Measurements from ENCODE around the gene DEPDC5.
"Not testable (repeated sequence)": the region's sequence is repeated elsewhere in the genome, so short reads cannot be mapped to it uniquely, and the experiment has no call there.

Gene DEPDC5

DNA sequence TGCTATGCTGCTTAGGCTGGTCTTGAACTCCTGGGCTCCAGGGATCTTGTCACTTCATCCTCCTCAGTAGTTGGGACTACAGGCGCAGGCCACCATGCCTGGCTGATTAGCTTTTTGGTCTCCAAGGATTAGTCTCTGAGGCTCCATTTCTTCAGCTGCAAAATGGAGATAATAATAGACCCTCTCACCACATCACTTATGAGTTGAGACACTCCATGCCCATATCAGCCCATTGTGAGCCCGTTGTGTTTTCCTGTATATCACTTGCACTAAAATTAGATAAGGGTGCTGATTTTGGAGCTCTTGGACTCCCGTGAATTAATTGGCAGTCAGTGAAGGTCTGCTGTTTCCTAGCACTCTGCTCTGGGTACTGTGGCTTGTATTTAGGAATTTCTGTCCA is 36.0 kb downstream of the DEPDC5 start:
- Histone ChIP-seq H3K4me3 (ENCODE audit: low read depth in 1 of 2, low read length in 2 of 2) (no peak overlapping the region), H3K27me3 (ENCODE audit: low read depth, low read length) (no peaks in the 10 kb centered on the region), H3K9me3 (ENCODE audit: control insufficient read depth in 1 of 2, low read length in 2 of 2) (no peaks in the 10 kb centered on the region), H3K4me1 (ENCODE audit: control insufficient read depth in 1 of 2, insufficient read depth in 2 of 2, low read length in 2 of 2) (no peaks in the 10 kb centered on the region), H3K27ac (ENCODE audit: low read length) (no peak overlapping the region), H3K36me3 (ENCODE audit: control insufficient read depth in 1 of 2, insufficient read depth in 2 of 2, low read length in 2 of 2) (peaks cover 7 to 25% of the 10 kb centered on the region in 2 donors)

DNA sequence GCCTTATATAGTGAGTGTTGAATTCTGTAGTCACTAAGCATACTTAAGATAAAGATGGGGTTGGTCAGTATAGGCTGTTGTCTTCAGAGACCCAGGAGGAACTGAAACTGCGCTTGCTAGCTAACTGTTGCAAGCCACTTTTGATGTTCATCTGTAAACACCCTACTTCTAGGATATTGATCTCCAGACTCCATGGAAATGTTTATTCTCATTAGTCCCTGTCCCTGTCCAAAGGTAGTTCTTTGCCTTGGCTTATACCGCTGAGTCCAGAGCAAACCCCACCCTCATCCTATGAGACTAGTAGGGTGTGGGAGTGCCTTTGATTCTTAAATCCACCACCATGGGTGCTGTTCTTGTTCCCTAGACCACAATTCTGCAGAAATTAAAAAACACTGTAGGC is 36.4 kb downstream of the DEPDC5 start:
- H3K27me3 ChIP-seq (ENCODE audit: low read depth, low read length) = no peaks in the 10 kb centered on the region
- no peak overlapping the region for H3K27ac ChIP-seq (ENCODE audit: low read length)
- peaks cover 3 to 24% of the 10 kb centered on the region in 2 donors for H3K36me3 ChIP-seq (ENCODE audit: control insufficient read depth in 1 of 2, insufficient read depth in 2 of 2, low read length in 2 of 2)
- no peak overlapping the region for H3K4me3 ChIP-seq (ENCODE audit: low read depth in 1 of 2, low read length in 2 of 2)
- H3K9me3 ChIP-seq (ENCODE audit: control insufficient read depth in 1 of 2, low read length in 2 of 2) = no peaks in the 10 kb centered on the region
- no peaks in the 10 kb centered on the region for H3K4me1 ChIP-seq (ENCODE audit: control insufficient read depth in 1 of 2, insufficient read depth in 2 of 2, low read length in 2 of 2)

DNA sequence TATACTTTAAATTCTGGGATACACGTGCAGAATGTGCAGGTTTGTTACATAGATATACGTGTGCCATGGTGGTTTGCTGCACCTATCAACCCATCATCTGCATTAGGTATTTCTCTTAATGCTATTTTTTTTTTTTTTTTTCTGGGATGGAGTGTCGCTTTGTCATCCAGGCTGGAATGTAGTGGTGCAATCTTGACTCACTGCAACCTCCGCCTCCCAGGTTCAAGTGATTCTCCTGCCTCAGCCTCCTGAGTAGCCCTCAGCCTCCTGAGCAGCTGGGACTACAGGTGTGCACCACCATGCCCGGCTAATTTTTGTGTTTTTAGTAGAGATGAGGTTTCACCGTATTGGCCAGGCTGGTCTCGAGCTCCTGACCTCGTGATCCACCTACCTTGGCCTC is 45.5 kb downstream of the DEPDC5 start:
- H3K4me1 ChIP-seq (ENCODE audit: control insufficient read depth in 1 of 2, insufficient read depth in 2 of 2, low read length in 2 of 2); H3K27ac ChIP-seq (ENCODE audit: low read length); H3K27me3 ChIP-seq (ENCODE audit: low read depth, low read length); H3K9me3 ChIP-seq (ENCODE audit: control insufficient read depth in 1 of 2, low read length in 2 of 2); H3K4me3 ChIP-seq (ENCODE audit: low read depth in 1 of 2, low read length in 2 of 2): not testable (repeated sequence)
- peaks cover 34 to 58% of the 10 kb centered on the region in 2 donors for H3K36me3 ChIP-seq (ENCODE audit: control insufficient read depth in 1 of 2, insufficient read depth in 2 of 2, low read length in 2 of 2)

DNA sequence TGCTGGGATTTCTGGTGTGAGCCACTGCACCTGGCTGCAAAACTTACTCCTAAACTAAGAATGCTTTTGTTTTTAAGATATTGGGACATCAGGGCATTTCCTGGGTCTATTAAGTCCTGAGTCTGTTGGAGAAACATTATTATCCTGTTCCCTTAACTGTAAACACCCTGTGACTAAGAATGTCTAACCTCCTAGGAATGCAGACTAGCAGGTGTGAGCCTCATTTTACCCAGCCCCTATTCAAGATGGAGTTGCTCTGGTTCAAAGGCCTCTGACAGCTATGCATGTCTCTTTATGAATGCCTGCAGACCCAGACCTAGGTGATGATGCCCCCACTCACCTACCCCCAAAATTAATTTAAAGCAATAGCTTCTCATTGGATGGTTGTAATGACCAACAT is 46.2 kb downstream of the DEPDC5 start:
- Histone ChIP-seq H3K4me1 (ENCODE audit: control insufficient read depth in 1 of 2, insufficient read depth in 2 of 2, low read length in 2 of 2) (no peaks in the 10 kb centered on the region), H3K27ac (ENCODE audit: low read length) (no peak overlapping the region), H3K27me3 (ENCODE audit: low read depth, low read length) (no peaks in the 10 kb centered on the region), H3K9me3 (ENCODE audit: control insufficient read depth in 1 of 2, low read length in 2 of 2) (no peaks in the 10 kb centered on the region), H3K36me3 (ENCODE audit: control insufficient read depth in 1 of 2, insufficient read depth in 2 of 2, low read length in 2 of 2) (peaks cover 38 to 60% of the 10 kb centered on the region in 2 donors), H3K4me3 (ENCODE audit: low read depth in 1 of 2, low read length in 2 of 2) (no peak overlapping the region)

DNA sequence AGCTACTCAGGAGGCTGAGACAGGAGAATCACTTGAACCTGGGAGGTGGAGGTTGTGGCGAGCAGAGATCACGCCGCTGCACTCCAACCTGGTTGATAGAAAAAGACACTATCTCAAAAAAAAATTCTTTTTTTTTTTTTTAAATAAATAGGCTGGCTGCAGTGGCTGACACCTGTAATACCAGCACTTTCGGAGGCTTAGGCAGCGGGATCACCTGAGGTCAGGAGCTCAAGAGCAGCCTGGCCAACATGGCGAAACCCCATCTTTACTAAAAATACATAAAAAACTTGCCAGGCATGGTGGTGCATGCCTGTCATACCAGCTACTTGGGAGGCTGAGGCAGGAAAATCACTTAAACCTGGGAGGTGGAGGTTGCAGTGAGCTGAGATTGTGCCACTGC is 47.0 kb downstream of the DEPDC5 start:
- H3K27ac ChIP-seq (ENCODE audit: low read length); H3K27me3 ChIP-seq (ENCODE audit: low read depth, low read length); H3K4me1 ChIP-seq (ENCODE audit: control insufficient read depth in 1 of 2, insufficient read depth in 2 of 2, low read length in 2 of 2); H3K4me3 ChIP-seq (ENCODE audit: low read depth in 1 of 2, low read length in 2 of 2); H3K9me3 ChIP-seq (ENCODE audit: control insufficient read depth in 1 of 2, low read length in 2 of 2): not testable (repeated sequence)
- peaks cover 46 to 66% of the 10 kb centered on the region in 2 donors for H3K36me3 ChIP-seq (ENCODE audit: control insufficient read depth in 1 of 2, insufficient read depth in 2 of 2, low read length in 2 of 2)

DNA sequence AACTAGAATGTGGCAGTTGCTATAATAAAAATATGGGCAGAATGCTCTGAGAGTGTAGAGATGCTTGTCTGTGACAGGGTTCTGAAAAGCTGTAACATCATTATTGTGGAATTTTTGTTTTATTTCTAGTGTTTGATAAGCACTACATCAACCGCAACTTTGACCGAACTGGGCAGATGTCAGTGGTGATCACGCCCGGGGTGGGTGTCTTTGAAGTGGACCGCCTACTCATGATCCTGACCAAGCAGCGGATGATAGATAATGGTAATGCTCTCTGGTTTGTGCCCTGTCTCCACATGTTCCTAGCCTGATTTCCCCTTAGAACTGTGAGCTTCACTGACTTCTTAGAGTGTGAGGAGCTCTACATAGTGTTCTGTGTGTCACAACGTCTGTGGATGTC is 48.8 kb downstream of the DEPDC5 start:
- H3K27ac ChIP-seq (ENCODE audit: low read length) = no peak overlapping the region
- peaks cover 51 to 73% of the 10 kb centered on the region in 2 donors for H3K36me3 ChIP-seq (ENCODE audit: control insufficient read depth in 1 of 2, insufficient read depth in 2 of 2, low read length in 2 of 2)
- no peaks in the 10 kb centered on the region for H3K27me3 ChIP-seq (ENCODE audit: low read depth, low read length)
- no peaks in the 10 kb centered on the region for H3K9me3 ChIP-seq (ENCODE audit: control insufficient read depth in 1 of 2, low read length in 2 of 2)
- H3K4me1 ChIP-seq (ENCODE audit: control insufficient read depth in 1 of 2, insufficient read depth in 2 of 2, low read length in 2 of 2) = no peaks in the 10 kb centered on the region
- H3K4me3 ChIP-seq (ENCODE audit: low read depth in 1 of 2, low read length in 2 of 2) = no peak overlapping the region

DNA sequence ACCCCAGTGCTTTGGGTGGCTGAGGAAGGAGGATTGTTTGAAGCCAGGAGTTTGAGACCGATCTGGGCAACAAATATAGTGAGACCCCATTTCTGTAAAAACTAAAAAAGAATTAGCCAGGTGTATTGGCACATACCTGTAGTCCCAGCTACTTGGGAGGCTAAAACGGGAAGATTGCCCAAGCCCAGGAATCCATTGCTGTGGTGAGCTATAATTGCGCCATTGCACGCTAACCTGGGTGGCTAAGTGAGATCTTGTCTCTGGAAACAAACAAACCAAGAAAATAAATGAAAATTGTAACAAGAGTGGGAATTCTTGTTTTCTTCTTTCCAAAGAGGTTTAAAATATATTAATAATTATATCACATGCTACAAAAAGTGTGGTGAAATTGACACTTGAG is 52.9 kb downstream of the DEPDC5 start:
- H3K36me3 ChIP-seq (ENCODE audit: control insufficient read depth in 1 of 2, insufficient read depth in 2 of 2, low read length in 2 of 2) = peaks cover 43 to 81% of the 10 kb centered on the region in 2 donors
- no peaks in the 10 kb centered on the region for H3K27me3 ChIP-seq (ENCODE audit: low read depth, low read length)
- H3K4me1 ChIP-seq (ENCODE audit: control insufficient read depth in 1 of 2, insufficient read depth in 2 of 2, low read length in 2 of 2) = no peaks in the 10 kb centered on the region
- no peak overlapping the region for H3K27ac ChIP-seq (ENCODE audit: low read length)
- H3K4me3 ChIP-seq (ENCODE audit: low read depth in 1 of 2, low read length in 2 of 2) = no peak overlapping the region
- H3K9me3 ChIP-seq (ENCODE audit: control insufficient read depth in 1 of 2, low read length in 2 of 2) = no peaks in the 10 kb centered on the region

DNA sequence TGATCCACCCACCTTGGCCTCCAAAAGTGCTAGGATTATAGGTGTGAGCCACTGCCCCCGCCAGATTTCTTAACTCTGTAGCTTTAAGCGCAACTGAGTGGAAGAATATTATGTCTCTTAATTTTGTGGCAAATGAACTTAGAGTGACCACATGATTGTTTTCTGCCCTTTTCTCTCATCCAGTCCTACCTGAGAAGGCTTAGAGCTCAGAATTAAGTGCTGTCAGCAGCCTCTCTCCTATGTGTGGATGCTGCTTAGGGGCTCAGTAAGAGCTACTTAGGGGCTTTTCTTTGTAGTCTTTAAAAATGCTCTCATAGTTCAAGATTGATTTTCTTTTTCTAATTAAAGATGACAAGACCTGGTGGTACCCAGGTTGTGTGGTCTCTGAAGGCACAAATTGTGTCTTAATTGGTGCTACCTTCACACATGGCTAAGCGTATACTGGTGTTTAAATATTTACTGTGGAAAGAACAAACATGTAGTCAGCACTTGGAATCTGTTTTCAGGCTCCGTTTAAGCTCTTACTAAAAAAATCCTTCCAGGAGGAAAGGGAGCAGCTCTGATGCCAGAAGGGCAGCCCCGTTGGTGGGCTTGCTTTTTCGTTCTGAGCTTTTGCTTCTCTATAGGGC is 59.3 kb downstream of the DEPDC5 start:
- Histone ChIP-seq H3K36me3 (ENCODE audit: control insufficient read depth in 1 of 2, insufficient read depth in 2 of 2, low read length in 2 of 2) (peaks cover 28 to 66% of the 10 kb centered on the region in 2 donors), H3K4me3 (ENCODE audit: low read depth in 1 of 2, low read length in 2 of 2) (no peak overlapping the region), H3K27me3 (ENCODE audit: low read depth, low read length) (no peaks in the 10 kb centered on the region), H3K27ac (ENCODE audit: low read length) (no peak overlapping the region), H3K4me1 (ENCODE audit: control insufficient read depth in 1 of 2, insufficient read depth in 2 of 2, low read length in 2 of 2) (no peaks in the 10 kb centered on the region), H3K9me3 (ENCODE audit: control insufficient read depth in 1 of 2, low read length in 2 of 2) (no peaks in the 10 kb centered on the region)

DNA sequence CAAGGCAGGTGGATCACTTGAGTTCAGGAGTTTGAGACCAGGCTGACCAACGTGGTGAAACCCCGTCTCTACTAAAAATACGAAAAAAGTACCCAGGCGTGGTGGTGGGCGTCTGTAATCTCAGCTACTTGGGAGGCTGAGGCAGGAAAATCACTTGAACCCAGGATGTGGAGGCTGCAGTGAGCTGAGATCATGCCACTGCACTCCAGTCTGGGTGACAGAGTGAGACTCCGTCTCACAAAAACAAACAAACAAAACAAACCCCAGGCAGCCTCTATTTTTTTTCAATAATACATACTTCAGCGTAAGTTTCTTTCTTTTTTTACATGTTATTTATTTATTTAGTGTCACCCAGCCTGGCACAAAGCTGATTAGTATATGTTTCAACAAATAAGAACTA is 60.1 kb downstream of the DEPDC5 start:
- peaks cover 36 to 69% of the 10 kb centered on the region in 2 donors for H3K36me3 ChIP-seq (ENCODE audit: control insufficient read depth in 1 of 2, insufficient read depth in 2 of 2, low read length in 2 of 2)

DNA sequence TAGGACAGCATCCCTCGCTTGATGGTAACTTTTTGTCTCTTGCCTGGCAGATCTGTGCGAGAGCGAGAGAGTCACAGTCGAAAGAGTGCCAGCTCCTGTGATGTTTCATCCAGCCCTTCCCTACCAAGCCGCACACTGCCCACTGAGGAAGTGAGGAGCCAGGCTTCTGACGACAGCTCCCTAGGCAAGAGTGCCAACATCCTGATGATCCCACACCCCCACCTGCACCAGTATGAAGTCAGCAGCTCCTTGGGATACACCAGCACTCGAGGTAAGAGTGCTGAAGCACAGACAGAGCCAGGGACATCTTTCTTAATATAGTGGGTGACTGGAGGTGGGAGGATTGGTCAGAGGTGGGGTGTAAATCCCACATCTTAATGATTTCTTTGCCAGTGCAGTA is 61.1 kb downstream of the DEPDC5 start:
- H3K4me1 ChIP-seq (ENCODE audit: control insufficient read depth in 1 of 2, insufficient read depth in 2 of 2, low read length in 2 of 2) = no peaks in the 10 kb centered on the region
- no peaks in the 10 kb centered on the region for H3K27me3 ChIP-seq (ENCODE audit: low read depth, low read length)
- no peak overlapping the region for H3K27ac ChIP-seq (ENCODE audit: low read length)
- no peaks in the 10 kb centered on the region for H3K9me3 ChIP-seq (ENCODE audit: control insufficient read depth in 1 of 2, low read length in 2 of 2)
- H3K4me3 ChIP-seq (ENCODE audit: low read depth in 1 of 2, low read length in 2 of 2) = no peak overlapping the region
- peaks cover 34 to 73% of the 10 kb centered on the region in 2 donors for H3K36me3 ChIP-seq (ENCODE audit: control insufficient read depth in 1 of 2, insufficient read depth in 2 of 2, low read length in 2 of 2)

More for the DNA sequence above, 60.1 kb downstream of the DEPDC5 start:
- not testable (repeated sequence) for H3K27ac ChIP-seq (ENCODE audit: low read length); H3K4me3 ChIP-seq (ENCODE audit: low read depth in 1 of 2, low read length in 2 of 2); H3K9me3 ChIP-seq (ENCODE audit: control insufficient read depth in 1 of 2, low read length in 2 of 2); H3K4me1 ChIP-seq (ENCODE audit: control insufficient read depth in 1 of 2, insufficient read depth in 2 of 2, low read length in 2 of 2); H3K27me3 ChIP-seq (ENCODE audit: low read depth, low read length)

DNA sequence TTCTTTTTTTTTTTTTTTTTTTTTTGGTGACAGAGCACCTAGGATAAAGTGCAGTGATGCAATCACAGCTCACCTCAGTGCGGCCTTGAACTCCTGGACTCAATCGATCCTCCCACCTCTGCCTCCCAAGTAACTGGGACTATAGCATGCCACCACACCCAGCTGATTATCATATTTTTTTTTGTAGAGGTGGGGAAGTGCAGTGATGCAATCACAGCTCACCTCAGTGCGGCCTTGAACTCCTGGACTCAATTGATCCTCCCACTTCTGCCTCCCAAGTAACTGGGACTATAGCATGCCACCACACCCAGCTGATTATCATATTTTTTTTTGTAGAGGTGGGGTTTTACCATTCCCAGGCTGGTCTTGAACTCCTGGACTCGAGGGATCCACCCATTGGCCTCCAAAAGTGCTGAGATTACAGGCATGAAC is 61.6 kb downstream of the DEPDC5 start:
- H3K36me3 ChIP-seq (ENCODE audit: control insufficient read depth in 1 of 2, insufficient read depth in 2 of 2, low read length in 2 of 2) = peaks cover 34 to 72% of the 10 kb centered on the region in 2 donors
- not testable (repeated sequence) for H3K4me1 ChIP-seq (ENCODE audit: control insufficient read depth in 1 of 2, insufficient read depth in 2 of 2, low read length in 2 of 2); H3K9me3 ChIP-seq (ENCODE audit: control insufficient read depth in 1 of 2, low read length in 2 of 2); H3K27me3 ChIP-seq (ENCODE audit: low read depth, low read length); H3K27ac ChIP-seq (ENCODE audit: low read length); H3K4me3 ChIP-seq (ENCODE audit: low read depth in 1 of 2, low read length in 2 of 2)

DNA sequence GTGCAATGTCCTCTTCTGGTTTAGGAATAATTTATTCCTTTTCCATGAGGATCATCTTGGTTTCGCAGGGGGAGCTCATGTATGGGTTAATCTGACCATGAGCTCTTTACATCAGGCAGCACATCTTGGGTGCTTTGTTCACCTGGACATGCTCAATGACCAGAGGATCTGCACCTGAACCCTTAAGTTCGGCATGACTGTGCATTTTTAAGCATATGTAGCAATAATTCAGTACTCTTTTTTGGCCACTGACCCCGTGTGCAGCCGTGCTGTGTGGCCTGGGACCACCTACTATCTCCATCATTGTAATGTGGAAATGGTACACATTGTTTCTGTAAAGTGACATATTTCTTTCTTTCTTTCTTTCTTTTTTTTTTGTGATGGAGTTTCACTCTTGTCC is 62.9 kb downstream of the DEPDC5 start:
- H3K27me3 ChIP-seq (ENCODE audit: low read depth, low read length) = no peaks in the 10 kb centered on the region
- no peaks in the 10 kb centered on the region for H3K9me3 ChIP-seq (ENCODE audit: control insufficient read depth in 1 of 2, low read length in 2 of 2)
- no peak overlapping the region for H3K4me3 ChIP-seq (ENCODE audit: low read depth in 1 of 2, low read length in 2 of 2)
- no peak overlapping the region for H3K27ac ChIP-seq (ENCODE audit: low read length)
- peaks cover 48 to 72% of the 10 kb centered on the region in 2 donors for H3K36me3 ChIP-seq (ENCODE audit: control insufficient read depth in 1 of 2, insufficient read depth in 2 of 2, low read length in 2 of 2)
- no peaks in the 10 kb centered on the region for H3K4me1 ChIP-seq (ENCODE audit: control insufficient read depth in 1 of 2, insufficient read depth in 2 of 2, low read length in 2 of 2)
